ENCODE measurements around the gene EMD. TPM values are rescaled to one million over a fixed set of nuclear protein-coding genes. Genes with fewer than 3 reads are reported as not detected.

Gene EMD
- total RNA-seq, 1 donor from 2014 or later: 64.1 TPM

DNA sequence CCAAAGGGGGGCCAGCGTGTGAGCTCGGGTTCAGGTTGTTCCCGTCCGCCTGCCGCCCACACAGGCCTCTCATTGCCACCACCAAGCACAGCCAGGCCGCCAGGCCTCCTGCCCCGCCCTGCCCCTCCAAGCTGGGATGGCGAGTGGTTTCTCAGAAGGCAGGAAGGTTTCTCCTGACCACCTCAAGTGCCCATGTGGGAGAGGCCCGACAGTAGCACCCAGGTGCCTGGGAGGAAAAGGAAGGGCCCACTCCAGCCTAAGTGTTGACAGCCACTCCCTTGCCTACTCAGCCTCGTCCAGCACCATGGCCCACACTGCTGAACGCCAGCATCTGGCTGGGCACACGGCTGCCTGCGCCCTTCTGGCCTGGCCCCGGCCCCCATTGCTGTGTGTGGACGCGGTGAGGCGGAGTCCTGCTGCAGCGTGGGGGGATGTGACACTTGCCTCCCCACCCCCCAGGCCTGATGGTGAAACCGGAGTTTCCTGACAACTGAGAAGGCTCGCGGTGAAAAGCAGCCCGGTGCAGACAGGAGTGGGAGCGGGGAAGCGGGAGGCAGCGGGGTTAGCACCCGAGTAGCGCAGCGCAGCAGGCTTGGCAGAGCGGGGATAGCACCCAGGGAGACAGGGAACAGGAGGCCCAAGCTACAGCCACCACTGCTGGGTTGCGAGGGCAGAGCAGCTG is 23.9 kb upstream of the EMD start:
- no peak for DNase-seq (ENCODE audit: extremely low read depth, low read depth, low spot score)

- no peak for DNase-seq (ENCODE audit: extremely low read depth, low read depth, low spot score)
Measured at GRCh38 chrX:154355776-154356140, 23.3 kb upstream of the EMD start.

DNA sequence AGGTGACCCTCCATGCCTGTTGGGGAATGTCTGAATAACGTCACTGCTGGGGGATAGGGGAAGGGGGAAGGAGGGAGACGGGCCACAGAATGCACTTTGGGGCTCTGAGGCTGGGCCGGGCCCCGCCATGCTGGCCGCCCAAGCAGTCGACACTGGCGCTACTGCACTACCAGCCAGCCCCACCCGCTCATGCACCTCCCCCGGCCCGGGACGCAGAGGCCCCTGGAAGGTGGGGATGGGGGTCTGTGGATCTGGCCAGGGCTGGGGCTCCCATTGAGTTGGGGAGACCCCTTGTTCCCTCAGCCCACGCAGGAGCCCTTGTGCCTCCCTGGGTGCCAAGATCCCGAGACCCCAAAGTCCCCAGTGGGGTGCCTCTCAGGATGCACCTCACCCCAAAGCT is 22.5 kb upstream of the EMD start:
- no peak for DNase-seq (ENCODE audit: extremely low read depth, low read depth, low spot score)

DNA sequence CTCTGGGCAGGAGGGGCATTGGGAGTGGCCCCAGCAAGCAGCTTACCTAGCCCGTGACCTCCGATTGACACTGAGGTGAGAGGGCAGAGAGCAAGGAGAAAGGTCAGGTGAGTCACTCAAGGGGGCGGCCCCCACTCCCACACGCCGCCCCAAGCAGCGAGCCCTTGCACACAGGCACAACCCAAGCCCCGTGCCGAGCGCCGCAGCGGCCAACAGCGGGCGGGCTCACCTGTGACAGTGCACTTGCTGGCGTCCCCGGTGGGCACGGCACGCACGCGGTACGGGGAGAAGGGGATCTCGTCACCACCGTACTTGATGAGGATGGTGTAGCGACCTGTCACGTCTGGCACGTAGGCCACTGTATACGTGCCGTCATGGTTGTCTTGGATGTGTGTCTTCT is 21.9 kb upstream of the EMD start:
- no peak for DNase-seq (ENCODE audit: extremely low read depth, low read depth, low spot score)

DNA sequence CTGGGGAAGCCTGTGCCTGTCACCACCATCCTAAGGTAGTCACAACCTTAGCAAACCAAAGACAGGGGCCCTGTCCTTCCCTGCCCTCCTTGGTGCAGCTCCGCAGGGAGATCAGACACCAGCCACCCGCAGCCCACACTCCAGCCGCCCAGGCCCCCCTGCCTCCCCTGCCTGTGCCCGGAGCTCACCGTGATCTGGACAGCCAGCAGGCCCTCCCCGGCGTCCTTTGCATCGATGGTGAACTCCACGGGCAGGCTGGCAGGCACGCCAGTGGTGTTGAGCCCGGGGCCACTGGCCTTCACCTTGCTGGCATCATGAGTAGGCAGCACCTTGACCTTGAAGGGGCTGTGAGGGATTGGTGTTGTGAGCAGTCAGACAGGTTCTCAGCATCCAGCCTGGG is 21.1 kb upstream of the EMD start:
- no peak for DNase-seq (ENCODE audit: extremely low read depth, low read depth, low spot score)

- DNase-seq (ENCODE audit: extremely low read depth, low read depth, low spot score): no peak
Measured at GRCh38 chrX:154358829-154359228, 20.3 kb upstream of the EMD start.

DNA sequence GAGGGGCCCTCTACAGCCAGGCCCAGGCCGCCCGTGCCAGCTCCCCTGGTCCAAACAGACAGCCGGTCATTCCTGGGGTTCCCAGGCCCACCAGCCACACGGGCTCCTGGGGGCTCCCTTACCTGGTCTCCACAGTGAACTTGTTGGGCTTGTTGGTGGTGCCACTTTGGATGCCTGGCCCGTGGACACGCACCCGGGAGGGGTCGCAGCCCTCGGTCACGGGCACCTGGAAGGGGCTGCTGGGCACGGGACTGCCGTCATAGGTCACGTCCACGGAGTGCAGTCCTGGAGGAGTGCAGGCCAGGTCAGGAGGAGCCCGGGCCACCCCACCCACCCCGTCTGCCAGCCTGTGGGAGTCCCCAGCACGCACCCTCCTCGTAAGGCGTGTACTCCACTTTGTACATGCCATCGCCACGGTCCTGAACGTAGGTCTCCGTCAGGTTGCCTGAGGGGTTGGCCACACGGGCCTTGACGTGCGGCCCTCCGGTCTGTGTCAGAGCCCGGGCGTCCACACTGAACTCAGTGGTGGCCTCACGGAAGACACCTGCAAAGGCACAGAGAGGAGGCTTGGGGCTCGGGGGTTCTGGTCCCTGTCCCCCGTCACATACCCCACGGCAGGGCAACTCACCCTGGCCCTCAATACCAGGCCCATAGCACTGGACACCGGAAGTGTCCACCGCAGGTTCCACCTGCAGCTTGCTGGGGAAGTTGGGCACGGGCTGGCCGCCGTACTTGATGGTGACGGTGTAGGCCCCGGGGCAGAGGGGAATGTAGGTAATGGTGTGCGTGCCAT is 19.5 kb upstream of the EMD start:
- DNase-seq (ENCODE audit: extremely low read depth, low read depth, low spot score): no peak

- DNase-seq (ENCODE audit: extremely low read depth, low read depth, low spot score): no peak
Measured at GRCh38 chrX:154360155-154360713, 18.9 kb upstream of the EMD start.

- DNase-seq (ENCODE audit: extremely low read depth, low read depth, low spot score): no peak
Measured at GRCh38 chrX:154362085-154362742, 16.9 kb upstream of the EMD start.

- no peak for DNase-seq (ENCODE audit: extremely low read depth, low read depth, low spot score)
Measured at GRCh38 chrX:154363706-154364439, 15.2 kb upstream of the EMD start.

GRCh38 chrX:154365052-154365600 is 14.0 kb upstream of the EMD start:
- DNase-seq (ENCODE audit: extremely low read depth, low read depth, low spot score): no peak

DNA sequence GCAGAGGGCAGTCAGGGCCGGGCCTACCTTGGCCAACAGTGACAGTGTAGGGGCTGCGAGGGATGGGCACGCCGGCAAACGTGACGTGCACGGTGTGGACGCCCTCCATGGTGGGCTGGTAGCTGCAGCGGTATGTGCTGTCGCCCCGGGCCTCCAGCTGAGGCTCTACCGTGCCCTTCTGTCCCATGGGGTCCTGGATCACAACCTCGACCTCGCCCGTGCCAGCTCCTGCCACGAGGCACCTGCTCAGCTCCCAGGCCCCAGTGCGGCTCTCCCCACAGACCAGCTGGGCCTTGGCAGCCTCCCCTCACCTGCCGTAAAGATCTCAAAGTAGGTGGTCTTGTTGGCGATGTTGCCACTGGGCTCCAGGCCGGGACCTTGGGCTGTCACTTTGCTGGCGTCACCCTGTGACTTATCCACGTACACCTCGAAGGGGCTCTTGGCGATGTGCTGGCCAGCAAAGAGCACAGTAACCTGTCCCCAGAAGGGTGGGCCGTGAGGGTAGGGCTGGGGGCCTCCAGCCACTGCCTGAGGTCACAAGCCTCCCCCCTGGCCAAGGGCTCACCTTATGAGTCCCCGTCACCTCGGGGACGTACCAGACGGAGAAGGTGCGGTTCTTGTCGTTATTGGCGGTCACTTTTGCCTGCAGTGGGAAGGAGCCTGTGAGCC is 13.0 kb upstream of the EMD start:
- no peak for DNase-seq (ENCODE audit: extremely low read depth, low read depth, low spot score)

GRCh38 chrX:154366666-154367055 is 12.4 kb upstream of the EMD start:
- DNase-seq (ENCODE audit: extremely low read depth, low read depth, low spot score): no peak

DNA sequence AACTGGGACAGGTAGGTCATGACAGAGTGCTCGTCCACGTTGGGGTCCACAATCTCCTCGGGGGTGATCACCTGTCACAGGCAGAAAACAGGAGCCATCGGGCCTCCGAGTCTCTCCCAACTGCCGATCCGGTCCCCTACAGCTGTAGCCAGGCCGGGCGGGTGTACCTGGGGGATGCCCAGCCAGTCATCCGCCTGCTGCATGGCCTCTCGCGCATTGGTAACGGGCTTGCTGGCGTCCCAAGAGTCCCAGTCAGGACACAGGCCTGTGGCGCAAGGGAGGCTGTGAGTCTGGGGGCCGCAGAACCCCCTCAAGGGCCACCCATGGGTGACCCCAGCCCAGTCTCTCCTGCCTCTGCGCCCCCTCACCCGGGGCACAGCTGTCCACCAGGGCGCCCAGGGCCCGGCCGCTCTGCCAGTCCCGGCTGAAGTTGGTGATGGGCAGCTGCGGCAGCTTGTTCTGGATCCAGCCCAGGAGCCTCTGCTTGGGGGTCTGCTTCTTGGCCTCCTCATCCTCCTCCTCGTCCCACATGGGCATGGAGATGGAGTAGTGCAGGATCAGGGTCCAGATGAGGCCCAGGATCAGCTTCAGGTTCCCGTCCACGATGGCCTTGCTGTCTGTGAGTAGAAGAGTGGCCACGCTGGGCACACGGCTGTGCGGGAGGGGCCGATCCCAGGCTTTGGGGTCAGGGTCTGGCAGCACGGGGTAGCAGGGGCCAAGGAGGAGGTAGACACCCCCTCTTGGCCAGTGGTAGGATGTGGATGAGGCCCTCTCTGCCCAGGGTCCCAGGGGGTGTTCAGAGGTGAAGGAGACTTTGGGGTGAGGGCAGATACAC is 11.4 kb upstream of the EMD start:
- no peak for DNase-seq (ENCODE audit: extremely low read depth, low read depth, low spot score)

DNA sequence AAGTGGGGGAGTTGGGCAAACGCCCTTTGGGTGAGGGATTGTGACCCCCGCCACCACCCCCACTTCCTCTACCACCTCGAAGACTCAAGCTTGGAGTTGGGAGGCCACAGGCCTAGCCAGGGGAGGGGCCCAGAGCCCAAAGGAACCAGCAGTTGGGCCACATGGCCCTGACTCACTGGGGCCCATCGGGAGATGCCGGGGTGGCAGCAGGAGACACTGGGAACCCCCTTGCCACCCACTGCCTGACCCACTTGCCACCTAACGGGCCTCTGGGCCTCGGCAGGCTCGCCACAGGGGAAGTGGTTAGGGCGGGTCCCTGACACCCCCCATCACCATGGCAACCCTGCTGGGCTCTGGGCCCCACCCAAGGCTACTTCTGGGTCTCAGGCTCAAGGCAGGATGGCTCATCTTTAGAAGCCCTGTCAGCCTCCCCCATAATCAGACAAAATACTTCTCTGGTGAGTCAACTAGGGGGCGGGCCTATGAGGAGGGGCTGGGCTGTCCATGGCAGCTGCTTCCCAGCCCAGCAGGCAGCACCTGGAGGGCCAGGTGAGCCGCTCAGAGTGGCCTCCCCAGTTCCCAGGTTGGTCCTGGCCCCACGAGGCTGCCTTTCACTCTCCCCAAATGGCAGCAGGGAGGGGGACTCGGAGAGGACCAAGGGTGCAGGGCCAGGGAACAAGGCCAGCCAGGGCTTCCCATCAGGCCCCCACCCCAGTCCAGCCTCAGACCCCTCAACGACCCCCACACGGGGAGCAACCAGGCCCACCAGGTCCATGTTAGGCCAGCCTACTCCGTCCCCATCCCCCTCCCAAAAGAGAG is 10.3 kb upstream of the EMD start:
- no peak for DNase-seq (ENCODE audit: extremely low read depth, low read depth, low spot score)

DNA sequence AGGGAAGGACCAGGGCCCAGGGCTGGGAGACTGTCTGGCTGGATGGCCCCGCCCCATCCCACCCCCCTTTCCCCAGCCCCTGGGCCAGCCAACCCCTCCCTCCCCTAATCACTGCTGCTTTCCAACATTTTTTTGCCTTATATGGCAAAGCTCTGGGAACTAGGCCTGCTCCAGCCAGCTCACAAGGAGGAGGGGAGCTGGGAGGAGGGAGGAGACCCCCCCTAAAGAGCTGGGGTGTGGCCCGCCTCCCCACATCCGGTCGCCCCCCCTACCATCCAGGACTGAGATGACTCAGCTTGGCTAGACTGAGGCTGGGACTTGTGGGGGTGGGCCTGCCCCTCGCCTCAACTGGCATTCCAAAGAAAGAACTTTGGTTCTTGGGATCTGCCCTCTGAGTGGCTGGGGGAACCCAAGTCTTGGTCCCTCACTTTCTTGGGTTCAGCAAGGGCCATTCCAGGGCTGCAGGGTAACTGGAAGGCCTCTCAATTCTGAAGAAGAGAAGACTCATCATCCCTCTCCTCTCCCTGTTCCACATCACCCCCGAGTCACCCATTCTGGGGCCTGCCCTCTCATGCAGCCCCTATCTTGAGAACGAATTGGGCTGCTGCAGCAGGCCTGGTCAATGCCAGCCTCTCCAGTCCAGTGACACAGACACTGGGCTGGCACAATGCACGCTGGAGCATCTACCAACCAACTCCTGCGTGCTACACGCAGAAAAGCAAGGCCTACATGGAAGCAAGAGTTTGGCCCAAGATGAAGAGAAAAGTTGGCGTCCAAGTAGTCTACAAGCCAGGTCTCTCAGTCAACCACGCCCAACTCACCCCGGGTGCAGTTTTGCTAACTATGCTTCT is 9.4 kb upstream of the EMD start:
- DNase-seq (ENCODE audit: extremely low read depth, low read depth, low spot score): no peak

DNA sequence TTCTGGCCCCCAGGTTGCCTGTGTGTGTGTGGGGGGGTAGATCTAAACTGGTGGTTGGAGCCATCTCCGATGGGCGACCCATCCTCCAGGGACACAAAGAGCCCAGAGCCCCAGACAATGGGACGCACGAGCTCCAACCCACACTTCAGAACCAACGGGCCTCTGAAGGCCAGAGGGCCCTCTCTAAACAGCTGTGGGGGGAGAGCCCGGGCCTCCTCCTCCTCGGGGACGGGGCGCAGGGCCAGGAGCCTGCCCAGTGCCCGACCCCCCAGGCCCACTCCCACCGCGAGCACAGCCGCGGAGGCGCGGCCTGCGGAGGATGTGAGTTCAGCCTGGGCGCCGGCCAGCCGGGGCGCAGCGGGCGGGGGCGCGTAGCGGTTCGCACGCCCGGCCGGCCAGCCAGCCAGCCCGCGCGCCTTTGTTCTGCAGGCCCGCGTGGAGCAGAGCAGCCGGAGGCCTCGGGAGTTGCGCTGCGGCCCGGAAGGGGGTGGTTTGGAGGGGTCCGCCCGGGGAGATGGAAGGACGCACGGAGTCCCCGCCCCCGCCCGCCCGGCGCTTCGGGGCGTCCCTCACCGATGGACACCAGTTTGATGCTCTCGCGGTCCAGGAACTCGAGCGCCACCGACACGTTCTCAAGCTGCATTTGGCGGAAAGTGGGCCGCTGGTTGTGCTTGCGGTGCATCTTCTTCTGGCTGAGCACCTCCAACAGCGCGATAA is 8.6 kb upstream of the EMD start:
- no peak for DNase-seq (ENCODE audit: extremely low read depth, low read depth, low spot score)
